GM21423 (cell line): ENCODE data around the gene CDK9.
"Not testable (repeated sequence)": the region's sequence is repeated elsewhere in the genome, so short reads cannot be mapped to it uniquely, and the experiment has no call there.

Source experiments
- ATAC-seq: cut with Tn5 transposase; IDR thresholded peaks from one replicate; pipeline ENCODE4 v1.9.1; 2021; ENCODE audit warnings: mild to moderate bottlenecking, moderate library complexity; ENCODE audit not compliant: unreplicated experiment

Gene CDK9

DNA sequence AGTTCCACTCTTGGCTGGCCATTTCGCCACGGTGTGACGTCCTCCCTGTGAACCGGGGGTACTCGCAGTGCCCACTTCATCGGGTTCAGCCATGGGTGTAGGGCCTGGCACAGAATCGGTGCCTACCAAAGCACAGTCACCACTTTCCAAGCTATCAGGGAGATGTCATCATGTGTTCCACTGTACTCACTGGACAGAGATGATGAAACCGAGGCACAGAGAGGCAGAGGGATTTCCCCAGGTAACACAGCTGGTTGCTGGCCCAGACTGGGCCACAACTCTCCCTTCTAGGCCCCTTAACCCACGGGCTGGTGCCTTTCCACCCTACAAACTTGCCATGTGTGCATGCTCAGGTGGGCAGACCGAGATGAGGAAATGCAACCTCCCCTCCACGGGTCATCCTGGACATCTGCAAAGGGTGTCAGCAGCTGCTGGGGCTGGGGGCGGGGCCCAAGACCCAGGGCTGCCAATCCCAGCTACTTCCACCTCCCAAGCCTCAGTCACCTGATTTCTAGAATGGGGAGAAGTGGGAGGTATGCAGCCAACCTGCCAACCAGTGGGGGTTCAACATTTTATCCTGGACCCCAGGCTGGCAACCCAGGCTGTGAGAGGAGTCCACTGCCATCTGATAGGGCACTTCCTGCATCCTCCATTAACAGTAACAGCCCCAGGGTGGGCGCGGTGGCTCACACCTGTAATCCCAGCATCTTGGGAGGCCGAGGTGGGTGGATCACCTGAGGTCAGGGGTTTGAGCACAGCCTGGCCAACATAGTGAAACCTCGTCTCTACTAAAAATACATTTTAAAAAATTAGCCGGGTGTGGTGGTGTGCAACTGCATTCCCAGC is 6.5 kb upstream of the CDK9 start:
- ATAC-seq = peak; percentile 40

- ATAC-seq = no peak
Measured at GRCh38 chr9:127780126-127780885, 5.5 kb upstream of the CDK9 start.

DNA sequence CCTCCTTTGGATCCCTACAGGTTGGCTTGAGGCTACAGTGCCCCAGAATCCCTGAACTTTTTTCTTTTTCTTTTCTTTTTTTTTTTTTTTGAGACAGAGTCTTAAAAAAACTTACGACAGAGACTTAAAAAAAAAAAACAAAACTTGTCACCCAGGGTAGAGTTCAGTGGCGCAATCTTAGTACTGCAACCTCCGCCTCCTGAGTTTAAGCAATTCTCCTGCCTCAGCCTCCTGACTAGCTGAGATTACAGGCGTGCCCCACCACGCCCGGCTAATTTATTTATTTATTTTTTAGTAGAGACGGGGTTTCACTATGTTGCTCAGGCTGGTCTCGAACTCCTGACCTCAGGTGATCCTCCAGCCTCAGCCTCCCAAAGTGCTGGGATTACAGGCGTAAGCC is 4.9 kb upstream of the CDK9 start:
- not testable (repeated sequence) for ATAC-seq

DNA sequence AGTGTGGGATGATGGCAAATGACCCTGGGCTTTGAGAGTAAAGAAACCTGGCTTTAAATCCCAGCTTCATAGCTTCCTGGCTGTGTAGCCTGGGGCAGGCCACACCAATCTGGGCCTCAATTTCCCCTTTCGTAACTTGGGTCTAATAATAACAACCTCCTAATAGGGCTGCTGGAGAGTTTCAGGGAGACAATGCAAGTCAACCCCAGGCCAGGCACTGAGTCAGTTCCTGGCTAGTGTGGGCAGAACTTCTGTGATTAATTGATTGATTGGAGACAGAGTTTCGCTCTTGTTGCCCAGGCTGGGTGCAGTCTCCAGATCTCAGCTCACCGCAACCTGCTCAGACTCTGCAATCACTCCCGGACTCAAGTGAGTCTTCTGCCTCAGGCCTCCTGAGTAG is 4.0 kb upstream of the CDK9 start:
- no peak for ATAC-seq

- ATAC-seq = no peak
Measured at GRCh38 chr9:127783111-127784008, 2.5 kb upstream of the CDK9 start.

DNA sequence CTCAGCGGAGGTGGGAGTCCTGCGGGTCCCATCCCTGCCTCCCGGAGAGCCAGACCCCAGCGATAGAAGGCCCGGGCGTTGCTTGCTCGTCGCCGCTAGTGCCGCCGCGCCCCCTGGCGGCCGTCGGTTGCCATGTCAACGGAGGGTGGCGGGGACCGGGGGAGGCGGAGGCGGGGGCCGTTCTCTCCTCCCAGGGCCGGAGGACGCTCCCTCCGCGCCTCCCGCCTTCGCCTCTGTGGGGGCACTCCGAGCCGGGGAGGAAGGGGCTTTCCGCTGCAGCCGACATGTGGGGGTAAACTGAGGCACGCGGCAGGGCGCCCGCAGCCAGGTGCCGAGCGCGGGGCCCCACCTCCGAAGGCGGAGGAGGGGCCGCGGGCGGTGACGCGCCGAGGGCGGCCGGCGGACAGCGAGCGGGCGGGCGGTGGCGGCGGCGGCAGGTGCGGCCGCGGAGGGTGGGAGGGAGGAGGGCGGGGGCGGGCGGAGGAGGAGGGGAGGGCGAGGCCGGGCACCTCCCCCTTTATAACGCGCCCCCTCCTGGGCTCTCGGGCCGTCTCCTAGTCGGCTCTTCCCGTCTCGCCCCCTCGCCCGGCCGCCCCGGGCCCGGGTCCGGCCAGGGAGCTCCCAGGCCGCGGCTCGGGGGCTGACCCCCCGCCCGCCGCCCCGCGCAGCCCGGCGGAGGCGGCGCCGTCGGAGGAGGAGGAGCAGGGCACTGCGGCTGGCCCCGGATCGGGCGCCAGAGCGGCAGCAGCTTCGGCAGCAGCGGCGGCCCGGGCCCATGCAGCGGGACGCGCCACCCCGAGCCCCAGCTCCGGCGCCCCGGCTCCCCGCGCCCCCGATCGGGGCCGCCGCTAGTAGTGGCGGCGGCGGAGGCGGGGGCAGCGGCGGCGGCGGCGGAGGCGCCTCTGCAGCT is 556 bp upstream of the CDK9 start:
- peak; percentile 43 for ATAC-seq

DNA sequence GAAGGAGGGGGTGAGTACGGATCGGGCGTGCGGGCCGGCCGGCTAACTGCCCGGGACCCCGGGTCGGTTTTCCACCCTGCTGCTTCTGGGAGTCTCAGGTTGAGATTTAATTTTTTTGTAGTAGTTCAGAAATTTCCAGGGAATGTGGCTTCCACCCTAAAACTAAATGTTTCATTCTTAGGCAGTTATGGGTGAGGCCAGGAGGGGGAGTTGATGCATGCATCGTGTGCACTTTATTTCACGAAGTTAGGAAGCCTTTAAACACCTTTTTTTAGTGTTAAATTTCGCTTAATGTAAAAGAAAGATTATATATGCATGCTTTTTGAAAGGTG is 905 bp downstream of the CDK9 start:
- ATAC-seq = no peak

DNA sequence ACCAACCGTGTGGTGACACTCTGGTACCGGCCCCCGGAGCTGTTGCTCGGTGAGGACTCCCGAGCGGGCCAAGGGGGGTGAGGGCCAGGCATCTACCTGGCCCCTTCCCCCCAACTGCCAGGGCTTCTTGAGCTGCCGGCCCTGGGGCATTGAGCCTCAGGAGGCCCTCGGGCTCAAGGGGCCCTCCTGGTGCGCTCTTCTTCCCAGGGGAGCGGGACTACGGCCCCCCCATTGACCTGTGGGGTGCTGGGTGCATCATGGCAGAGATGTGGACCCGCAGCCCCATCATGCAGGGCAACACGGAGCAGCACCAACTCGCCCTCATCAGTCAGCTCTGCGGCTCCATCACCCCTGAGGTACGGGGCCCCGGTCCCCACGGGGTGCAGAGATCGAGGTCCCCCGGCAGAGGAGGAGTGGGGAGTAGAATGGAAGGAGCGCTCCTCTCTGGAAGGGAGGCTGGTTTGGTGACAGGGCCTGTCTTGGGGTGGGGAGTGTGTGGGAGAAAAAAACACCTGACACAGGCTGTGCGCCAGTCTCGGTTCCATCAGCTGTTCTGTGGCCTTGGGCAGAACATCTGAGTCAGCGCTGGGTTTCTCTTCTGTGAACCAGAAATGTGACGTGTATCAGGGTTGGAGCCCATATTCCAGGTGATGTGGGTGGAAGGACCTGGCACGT is 2.6 kb downstream of the CDK9 start:
- ATAC-seq = no peak

GRCh38 chr9:127789179-127789578 is 3.3 kb downstream of the CDK9 start:
- ATAC-seq = no peak

GRCh38 chr9:127790094-127790855 is 4.4 kb downstream of the CDK9 start:
- ATAC-seq = no peak

GRCh38 chr9:127791085-127791484 is 5.3 kb downstream of the CDK9 start:
- ATAC-seq = no peak

GRCh38 chr9:127792417-127793031 is 6.7 kb downstream of the CDK9 start:
- ATAC-seq = no peak

DNA sequence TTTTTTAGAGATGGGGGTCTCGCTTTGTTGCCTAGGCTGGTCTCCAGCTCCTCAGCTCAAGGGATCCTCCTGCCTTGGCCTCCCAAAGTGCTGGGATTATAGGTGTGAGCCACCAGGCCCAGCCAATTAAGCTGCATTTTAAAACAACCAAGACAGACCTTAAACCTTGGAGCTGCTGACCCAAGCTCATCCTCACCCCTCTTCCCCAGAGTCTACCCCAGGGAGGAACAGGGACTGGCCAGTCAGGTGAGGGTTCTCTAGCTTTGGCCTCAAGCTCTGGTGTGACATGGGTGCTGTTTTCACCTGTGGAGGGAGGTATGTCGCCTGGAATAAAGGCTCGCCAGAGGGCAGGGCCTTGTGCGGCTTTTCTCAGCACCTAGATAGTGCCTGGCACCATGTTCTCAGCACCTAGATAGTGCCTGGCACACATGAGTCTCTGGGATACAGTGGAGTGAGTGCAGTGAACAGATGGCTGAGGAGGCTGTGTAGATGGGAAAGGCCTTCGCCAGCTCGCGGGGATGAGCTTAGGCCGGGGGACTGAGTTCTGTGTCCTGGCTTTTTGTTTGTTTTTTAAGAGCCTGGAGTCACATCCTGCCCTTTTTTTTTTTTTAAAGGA is 7.4 kb downstream of the CDK9 start:
- no peak for ATAC-seq

GRCh38 chr9:127794001-127794791 is 8.4 kb downstream of the CDK9 start:
- ATAC-seq = no peak

GRCh38 chr9:127796225-127796813 is 10.5 kb downstream of the CDK9 start:
- ATAC-seq = no peak

GRCh38 chr9:127796852-127797370 is 11.1 kb downstream of the CDK9 start:
- ATAC-seq = no peak
